ENCODE measurements around the gene ZKSCAN5. TPM values are rescaled to one million over a fixed set of nuclear protein-coding genes. Genes with fewer than 3 reads are reported as not detected.
A peak's percentile ranks its signal among the peaks of the same experiment; 100 is the strongest.

ZKSCAN5 gene
- total RNA-seq, 1 experiment from 2014 or later, result 13.2 TPM

GRCh38 chr7:99560834-99561736, 56.6 kb downstream of the ZKSCAN5 start:
- H3K27me3 ChIP-seq (ENCODE audit: insufficient read depth, low read depth), result no peaks in the 10 kb centered on the region
- DNase-seq, result no peak
- peaks cover 30% of the 10 kb centered on the region for H3K4me1 ChIP-seq (replicated peaks; ENCODE audit: insufficient read depth)
- no peak overlapping the region for H3K4me3 ChIP-seq
- H3K79me2 ChIP-seq (ENCODE audit: low read depth), result peaks cover 18% of the 10 kb centered on the region
- CTCF ChIA-PET, result interaction anchor here (0.5 kb wide), 1 partner anchor 55 kb away, joined by 3 read pairs; no protein-coding TSS in a partner anchor
- intact Hi-C loops (cut with micrococcal nuclease; ENCODE audit: unreplicated experiment), result no loop called here
- no TSS peak for BruUV-seq (replicated peaks)
- no peaks in the 10 kb centered on the region for H3K9me2 ChIP-seq (ENCODE audit: insufficient read depth)
- H3K27ac ChIP-seq, result no peak overlapping the region
- no peak for TF ChIP-seq CTCF (conservative IDR thresholded peaks at IDR 0.05)
- TF ChIP-seq EZH2 (IDR thresholded peaks at IDR 0.05; ENCODE audit: low read depth), result no peak
- H3K4me2 ChIP-seq, result no peak overlapping the region
- H3K9me3 ChIP-seq (ENCODE audit: insufficient read depth, low read depth), result no peaks in the 10 kb centered on the region
- H3K36me3 ChIP-seq (ENCODE audit: low read depth), result peaks cover 18% of the 10 kb centered on the region; the same call in 1 of the 2 replicates
- H4K20me1 ChIP-seq (ENCODE audit: insufficient read depth), result no peaks in the 10 kb centered on the region
- H2AFZ ChIP-seq, result no peak overlapping the region
- peaks cover 36% of the 10 kb centered on the region for H3F3A ChIP-seq (ENCODE audit: insufficient read depth, low read depth)
- POLR2A ChIA-PET (ENCODE audit: unreplicated experiment), result no interaction called here

DNA sequence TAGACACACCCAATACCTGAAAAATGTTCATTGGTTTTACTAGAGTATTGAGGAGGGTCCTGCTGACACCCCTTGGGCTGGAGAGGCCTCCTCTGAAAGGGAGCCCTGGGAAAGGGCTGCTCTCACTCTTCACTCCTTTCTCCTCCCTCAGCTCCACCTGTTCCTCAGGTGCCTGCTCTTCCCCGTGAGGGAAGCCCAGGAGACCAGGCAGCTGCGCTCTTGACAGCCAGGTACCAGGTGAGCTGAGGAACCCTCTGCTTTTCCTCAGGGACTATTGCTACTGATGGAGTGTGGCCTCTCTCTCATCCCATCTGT, 57.2 kb downstream of the ZKSCAN5 start:
- H3K4me1 ChIP-seq (replicated peaks; ENCODE audit: insufficient read depth), result peaks cover 30% of the 10 kb centered on the region
- no TSS peak for BruUV-seq (replicated peaks)
- peaks cover 18% of the 10 kb centered on the region; the same call in 1 of the 2 replicates for H3K36me3 ChIP-seq (ENCODE audit: low read depth)
- H4K20me1 ChIP-seq (ENCODE audit: insufficient read depth), result no peaks in the 10 kb centered on the region
- intact Hi-C loops (cut with micrococcal nuclease; ENCODE audit: unreplicated experiment), result loop anchor here (2.0 kb wide), 3 partner anchors 55 to 277 kb away; partner anchors contain the start of genes ZKSCAN5 and ZSCAN25
- POLR2A ChIA-PET (ENCODE audit: unreplicated experiment), result no interaction called here
- H3K27me3 ChIP-seq (ENCODE audit: insufficient read depth, low read depth), result no peaks in the 10 kb centered on the region
- no peaks in the 10 kb centered on the region for H3K9me3 ChIP-seq (ENCODE audit: insufficient read depth, low read depth)
- CTCF ChIA-PET, result interaction anchor here (0.5 kb wide), 1 partner anchor 54 kb away, joined by 3 read pairs; no protein-coding TSS in a partner anchor
- no peak overlapping the region for H3K27ac ChIP-seq
- TF ChIP-seq EZH2 (IDR thresholded peaks at IDR 0.05; ENCODE audit: low read depth), result no peak
- TF ChIP-seq CTCF (conservative IDR thresholded peaks at IDR 0.05), result no peak
- H3F3A ChIP-seq (ENCODE audit: insufficient read depth, low read depth), result peaks cover 30% of the 10 kb centered on the region
- H3K9me2 ChIP-seq (ENCODE audit: insufficient read depth), result no peaks in the 10 kb centered on the region
- no peak overlapping the region for H3K4me3 ChIP-seq
- H3K4me2 ChIP-seq, result no peak overlapping the region
- H2AFZ ChIP-seq, result no peak overlapping the region
- no peak for DNase-seq
- H3K79me2 ChIP-seq (ENCODE audit: low read depth), result peaks cover 18% of the 10 kb centered on the region

DNA sequence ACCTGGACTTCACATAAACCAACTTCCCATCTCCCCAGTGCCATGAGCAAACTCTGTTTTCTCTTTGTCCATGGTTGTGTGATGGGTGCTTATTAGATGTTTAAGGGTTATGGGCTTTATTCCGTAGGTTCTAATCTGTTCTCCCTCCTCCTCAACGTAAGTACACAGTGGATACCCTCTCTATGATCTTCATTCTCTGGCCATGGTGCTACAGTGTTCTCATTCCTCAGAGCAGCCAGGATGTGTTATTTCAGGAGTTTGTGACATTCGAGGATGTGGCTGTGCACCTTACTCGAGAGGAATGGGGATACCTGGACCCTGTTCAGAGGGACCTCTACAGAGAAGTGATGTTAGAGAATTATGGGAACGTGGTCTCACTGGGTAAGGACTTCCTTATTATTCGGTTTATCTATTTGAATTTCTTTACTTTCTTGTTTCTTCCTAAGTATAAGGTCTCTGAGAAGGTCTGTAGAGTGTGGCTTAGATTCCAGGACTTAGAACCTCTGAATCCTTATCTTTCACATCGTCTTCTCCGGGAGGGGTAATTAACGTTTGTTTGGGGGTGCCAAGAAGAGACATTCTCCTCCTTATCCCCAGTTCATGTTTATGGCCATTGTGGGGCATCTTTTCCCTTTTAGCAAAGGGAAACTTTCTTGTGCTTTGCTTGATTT, 57.8 kb downstream of the ZKSCAN5 start:
- Histone ChIP-seq H3K27me3 (ENCODE audit: insufficient read depth, low read depth) (no peaks in the 10 kb centered on the region), H3F3A (ENCODE audit: insufficient read depth, low read depth) (peaks cover 30% of the 10 kb centered on the region), H4K20me1 (ENCODE audit: insufficient read depth) (no peaks in the 10 kb centered on the region), H2AFZ (no peak overlapping the region), H3K27ac (peak overlapping the region; percentile 60), H3K4me1 (replicated peaks; ENCODE audit: insufficient read depth) (peaks cover 30% of the 10 kb centered on the region), H3K36me3 (ENCODE audit: low read depth) (peaks cover 18% of the 10 kb centered on the region; the same call in 1 of the 2 replicates), H3K4me3 (no peak overlapping the region), H3K9me3 (ENCODE audit: insufficient read depth, low read depth) (no peaks in the 10 kb centered on the region), H3K9me2 (ENCODE audit: insufficient read depth) (no peaks in the 10 kb centered on the region), H3K4me2 (peak overlapping the region; percentile 57), H3K79me2 (ENCODE audit: low read depth) (peaks cover 18% of the 10 kb centered on the region)
- ChIA-PET CTCF (no interaction called here), POLR2A (ENCODE audit: unreplicated experiment) (no interaction called here)
- TSS peak; percentile 20 for BruUV-seq (replicated peaks)
- intact Hi-C loops (cut with micrococcal nuclease; ENCODE audit: unreplicated experiment), result loop anchor here (2.0 kb wide), 3 partner anchors 55 to 277 kb away; partner anchors contain the start of genes ZKSCAN5 and ZSCAN25
- no peak for DNase-seq
- TF ChIP-seq CTCF (conservative IDR thresholded peaks at IDR 0.05) (no peak), EZH2 (IDR thresholded peaks at IDR 0.05; ENCODE audit: low read depth) (no peak)
